Activated effector memory CD4-positive, alpha-beta T cell treated with Interleukin-2 at 50 U/mL for 16 hours (primary cell): ENCODE measurements around the gene CRACR2B.

Experiments
- DNase-seq: peaks from one replicate; pipeline ENCODE4 v3.0.0-alpha.2; 2020

The CRACR2B gene

GRCh38 chr11:827146-827896 is 398 bp upstream of the CRACR2B start:
- no peak for DNase-seq

GRCh38 chr11:828506-829175 is 922 bp downstream of the CRACR2B start:
- no peak for DNase-seq

GRCh38 chr11:829176-829846 is 1.6 kb downstream of the CRACR2B start:
- no peak for DNase-seq

- DNase-seq = no peak
These were observed 2.2 kb downstream of the CRACR2B start for GRCh38 chr11:829847-830294.

- DNase-seq = peak; percentile 34
These were observed 2.8 kb downstream of the CRACR2B start for GRCh38 chr11:830295-831117.

- no peak for DNase-seq
These were observed 3.6 kb downstream of the CRACR2B start for GRCh38 chr11:831118-831864.

- no peak for DNase-seq
These were observed 4.3 kb downstream of the CRACR2B start for GRCh38 chr11:831961-832528.

GRCh38 chr11:832529-833113 is 4.9 kb downstream of the CRACR2B start, which contains the start of gene CD151:
CD151 (plus strand) TSS chr11:832952; CDS start chr11:836070, 3,118 bp downstream.
- no peak for DNase-seq

GRCh38 chr11:833114-833791 is 5.5 kb downstream of the CRACR2B start:
- no peak for DNase-seq

- no peak for DNase-seq
These were observed 6.2 kb downstream of the CRACR2B start for GRCh38 chr11:833849-834311.

- no peak for DNase-seq
These were observed 6.9 kb downstream of the CRACR2B start for GRCh38 chr11:834371-835316.

- DNase-seq = no peak
These were observed 8.6 kb downstream of the CRACR2B start for GRCh38 chr11:836274-836673.

- DNase-seq = no peak
These were observed 9.0 kb downstream of the CRACR2B start for GRCh38 chr11:836700-837099.

GRCh38 chr11:837189-837989 is 9.7 kb downstream of the CRACR2B start:
- no peak for DNase-seq

- no peak for DNase-seq
These were observed 10.2 kb downstream of the CRACR2B start for GRCh38 chr11:837990-838307.

- DNase-seq = no peak
These were observed 10.9 kb downstream of the CRACR2B start for GRCh38 chr11:838441-839279.

GRCh38 chr11:839280-839623 is 11.5 kb downstream of the CRACR2B start:
- DNase-seq = no peak
